IPS-15b (cell line): Measurements from ENCODE around the gene BBC3.
"Not testable (repeated sequence)": the region's sequence is repeated elsewhere in the genome, so short reads cannot be mapped to it uniquely, and the experiment has no call there.

Source experiments
- H3K27me3 ChIP-seq: one replicate; pipeline ENCODE4 v1.6.1; 2013; ENCODE audit warnings: low read length; ENCODE audit not compliant: control insufficient read depth, insufficient read depth
- H3K36me3 ChIP-seq: one replicate; pipeline ENCODE4 v1.6.1; 2013; ENCODE audit warnings: low read length; ENCODE audit not compliant: control insufficient read depth, insufficient read depth
- H3K4me1 ChIP-seq: one replicate; pipeline ENCODE4 v1.6.1; 2013; ENCODE audit warnings: mild to moderate bottlenecking, low read length; ENCODE audit not compliant: control insufficient read depth, insufficient read depth
- H3K4me3 ChIP-seq: one replicate; pipeline ENCODE4 v1.5.1; 2013; ENCODE audit warnings: low read depth, low read length
- H3K9ac ChIP-seq: one replicate; pipeline ENCODE4 v1.6.1; 2013; ENCODE audit warnings: low read depth, mild to moderate bottlenecking, low read length
- H3K9me3 ChIP-seq: one replicate; pipeline ENCODE4 v1.6.1; 2013; ENCODE audit warnings: mild to moderate bottlenecking, low read length; ENCODE audit not compliant: control insufficient read depth, insufficient read depth

The BBC3 gene

DNA sequence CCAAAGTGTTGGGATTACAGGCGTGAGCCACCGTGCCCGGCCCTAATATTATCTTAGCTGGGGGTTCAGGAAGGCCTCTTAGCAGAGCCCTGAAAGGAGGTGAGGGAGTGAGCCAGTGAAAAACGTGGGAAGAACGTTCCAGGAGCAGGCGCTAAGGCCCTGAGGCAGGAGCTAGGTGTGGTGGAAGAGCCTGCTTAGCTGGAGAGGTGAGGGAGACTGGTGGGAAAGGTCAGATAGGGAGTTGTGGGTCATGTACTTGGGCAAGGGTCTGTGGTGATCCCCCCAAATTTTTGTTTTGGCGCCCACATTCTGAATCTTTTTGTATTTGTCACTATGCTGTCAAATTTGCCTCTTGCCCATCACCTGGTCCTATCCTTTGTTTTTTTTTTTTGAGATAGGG is 38.6 kb upstream of the BBC3 start:
- no peak overlapping the region for H3K4me3 ChIP-seq
- peaks cover 3% of the 10 kb centered on the region for H3K4me1 ChIP-seq
- peaks cover 32% of the 10 kb centered on the region for H3K36me3 ChIP-seq
- no peaks in the 10 kb centered on the region for H3K9me3 ChIP-seq
- no peaks in the 10 kb centered on the region for H3K27me3 ChIP-seq
- H3K9ac ChIP-seq: no peak overlapping the region

GRCh38 chr19:47268028-47268427 is 37.0 kb upstream of the BBC3 start:
- Histone ChIP-seq H3K9ac (no peak overlapping the region), H3K4me3 (no peak overlapping the region), H3K4me1 (peaks cover 3% of the 10 kb centered on the region), H3K9me3 (no peaks in the 10 kb centered on the region), H3K27me3 (no peaks in the 10 kb centered on the region), H3K36me3 (peaks cover 37% of the 10 kb centered on the region)

- Histone ChIP-seq H3K9ac (no peak overlapping the region), H3K27me3 (no peaks in the 10 kb centered on the region), H3K4me1 (peaks cover under 1% of the 10 kb centered on the region), H3K4me3 (no peak overlapping the region), H3K36me3 (peaks cover 37% of the 10 kb centered on the region), H3K9me3 (no peaks in the 10 kb centered on the region)
These were observed 36.4 kb upstream of the BBC3 start for GRCh38 chr19:47267350-47267759.

GRCh38 chr19:47266401-47266941 is 35.5 kb upstream of the BBC3 start:
- Histone ChIP-seq H3K4me1 (no peaks in the 10 kb centered on the region), H3K36me3 (peaks cover 34% of the 10 kb centered on the region), H3K27me3 (no peaks in the 10 kb centered on the region), H3K9me3 (no peaks in the 10 kb centered on the region), H3K9ac (no peak overlapping the region), H3K4me3 (no peak overlapping the region)

- Histone ChIP-seq H3K4me1 (no peaks in the 10 kb centered on the region), H3K9me3 (no peaks in the 10 kb centered on the region), H3K27me3 (no peaks in the 10 kb centered on the region), H3K4me3 (no peak overlapping the region), H3K9ac (no peak overlapping the region), H3K36me3 (peaks cover 41% of the 10 kb centered on the region)
These were observed 33.6 kb upstream of the BBC3 start for GRCh38 chr19:47264629-47265028.

GRCh38 chr19:47261946-47262793 is 31.2 kb upstream of the BBC3 start:
- not testable (repeated sequence) for H3K9me3 ChIP-seq, H3K27me3 ChIP-seq, H3K4me1 ChIP-seq, H3K4me3 ChIP-seq, H3K9ac ChIP-seq
- peaks cover 42% of the 10 kb centered on the region for H3K36me3 ChIP-seq

DNA sequence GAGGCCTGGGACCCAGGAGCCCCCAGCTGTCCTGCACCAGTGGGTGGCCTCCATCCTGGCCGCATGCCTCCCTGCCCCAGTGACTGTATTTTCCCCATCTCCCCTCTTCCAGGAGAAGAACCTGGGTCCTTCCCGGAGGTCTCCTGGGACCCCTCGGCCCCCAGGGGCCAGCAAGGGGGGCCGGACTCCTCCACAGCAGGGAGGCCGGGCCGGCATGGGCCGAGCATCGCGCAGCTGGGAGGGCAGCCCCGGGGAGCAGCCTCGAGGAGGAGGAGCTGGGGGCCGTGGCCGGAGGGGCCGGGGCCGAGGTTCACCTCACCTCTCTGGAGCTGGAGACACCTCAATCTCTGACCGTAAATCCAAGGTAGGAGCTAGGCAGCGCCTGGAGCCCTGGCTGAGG is 29.5 kb upstream of the BBC3 start:
- Histone ChIP-seq H3K4me3 (no peak overlapping the region), H3K36me3 (peaks cover 36% of the 10 kb centered on the region), H3K27me3 (no peaks in the 10 kb centered on the region), H3K9ac (no peak overlapping the region), H3K9me3 (no peaks in the 10 kb centered on the region), H3K4me1 (peaks cover 4% of the 10 kb centered on the region)

DNA sequence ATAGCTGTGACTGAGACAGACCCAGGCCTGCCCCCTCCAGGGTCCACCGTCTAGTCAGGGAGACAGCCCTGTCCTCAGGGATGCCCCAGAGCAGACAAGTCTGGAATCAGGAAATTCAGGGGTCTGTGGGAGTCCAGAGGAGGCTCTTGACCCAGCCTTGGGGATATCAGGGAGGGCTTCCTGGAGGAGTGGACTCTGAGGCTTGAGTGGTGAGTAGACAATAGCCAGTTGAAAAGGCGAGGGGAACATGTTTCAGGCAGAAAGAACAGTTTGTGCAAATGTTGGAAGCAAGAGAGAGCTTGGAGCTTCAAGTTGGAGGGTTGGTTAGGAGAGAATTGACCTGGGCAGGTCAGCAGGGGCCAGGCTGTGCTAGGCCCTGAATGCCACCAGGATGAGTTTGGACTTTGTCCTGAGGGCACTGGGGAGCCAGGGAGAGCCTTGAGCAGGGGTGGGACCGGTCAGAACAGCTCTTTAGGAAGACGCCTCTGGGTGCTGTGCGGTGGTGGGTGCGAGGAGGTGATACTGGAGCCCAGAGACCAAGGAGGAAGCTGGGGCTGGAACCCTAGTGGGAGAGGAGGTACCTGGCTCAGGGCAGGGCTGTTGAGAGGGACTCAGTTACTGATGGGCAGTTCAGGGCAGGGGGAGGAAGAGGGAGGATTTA is 28.0 kb upstream of the BBC3 start:
- Histone ChIP-seq H3K27me3 (no peaks in the 10 kb centered on the region), H3K4me3 (no peak overlapping the region), H3K36me3 (peaks cover 25% of the 10 kb centered on the region), H3K4me1 (peaks cover 4% of the 10 kb centered on the region), H3K9me3 (no peaks in the 10 kb centered on the region), H3K9ac (peak overlapping the region; percentile 47)

DNA sequence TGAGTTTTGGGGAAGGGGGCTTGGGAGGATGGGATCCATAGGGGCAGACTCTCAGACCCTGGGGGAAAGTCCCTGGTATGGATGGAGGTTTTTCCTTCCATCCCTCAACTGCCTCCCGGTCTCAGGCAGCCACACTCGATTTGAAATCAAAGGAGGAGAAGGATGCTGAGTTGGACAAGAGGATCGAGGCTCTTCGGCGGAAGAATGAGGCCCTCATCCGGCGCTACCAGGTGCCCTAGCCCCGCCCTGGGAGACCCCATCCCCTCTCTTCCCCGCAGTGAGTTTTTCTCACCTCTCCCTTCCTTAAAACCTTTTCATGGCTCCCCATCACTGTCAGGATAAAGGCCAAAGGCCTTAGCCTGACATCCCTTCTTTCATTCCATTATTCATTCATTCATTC is 27.4 kb upstream of the BBC3 start:
- peaks cover 25% of the 10 kb centered on the region for H3K36me3 ChIP-seq
- H3K4me3 ChIP-seq: peak overlapping the region; percentile 95
- H3K9ac ChIP-seq: peak overlapping the region; percentile 91
- peaks cover 4% of the 10 kb centered on the region for H3K4me1 ChIP-seq
- no peaks in the 10 kb centered on the region for H3K9me3 ChIP-seq
- H3K27me3 ChIP-seq: no peaks in the 10 kb centered on the region

- Histone ChIP-seq H3K9ac (peak overlapping the region; percentile 91), H3K4me1 (peaks cover 4% of the 10 kb centered on the region), H3K4me3 (peak overlapping the region; percentile 95), H3K9me3 (no peaks in the 10 kb centered on the region), H3K36me3 (peaks cover 25% of the 10 kb centered on the region), H3K27me3 (no peaks in the 10 kb centered on the region)
These were observed 26.6 kb upstream of the BBC3 start for GRCh38 chr19:47257411-47258169.

GRCh38 chr19:47256693-47257410 is 25.9 kb upstream of the BBC3 start:
- Histone ChIP-seq H3K27me3 (no peaks in the 10 kb centered on the region), H3K4me3 (peak overlapping the region; percentile 91), H3K9me3 (no peaks in the 10 kb centered on the region), H3K36me3 (peaks cover 25% of the 10 kb centered on the region), H3K4me1 (peaks cover 4% of the 10 kb centered on the region), H3K9ac (no peak overlapping the region)
